SK-N-SH (cell line): ENCODE measurements around the gene OR52E6. TPM values are rescaled to one million over a fixed set of nuclear protein-coding genes. Genes with fewer than 3 reads are reported as not detected.

Source experiments
- CTCF ChIA-PET: fragments of 300-600, 350-600 bp; formaldehyde crosslinking; extraction: SDS; loops from one replicate; lab custom pipeline; 2021; lab: Yijun Ruan, JAX
- POLR2A ChIA-PET: fragments of 350-600 bp; sonication (Branson Sonifier 250); formaldehyde crosslinking; extraction: SDS; loops from one replicate; lab custom pipeline; 2020; ENCODE audit warnings: antibody characterized with exemption, inconsistent platforms; lab: Yijun Ruan, JAX
- DNase-seq: peaks from one replicate; pipeline ENCODE4 v3.0.0; 2012
- H2AFZ ChIP-seq: fragments of 200-600 bp; sonication (generic); 2 replicates; pipeline ENCODE4 v1.8.1; 2016; ENCODE audit warnings: antibody characterized with exemption, mild to moderate bottlenecking, low read depth
- H3F3A ChIP-seq: fragments of 200-600 bp; sonication (generic); replicated peaks from 2 replicates; pipeline ENCODE3; 2016; ENCODE audit warnings: antibody characterized with exemption, mild to moderate bottlenecking; ENCODE audit not compliant: insufficient read depth
- H3K27ac ChIP-seq, 2 experiments: fragments of 200-500 bp in 1 of 2; fragments of 200-600 bp in 1 of 2; sonication (Bioruptor generic) in 1 of 2; sonication (generic), shearing (Covaris generic) in 1 of 2; 2 replicates each; pipeline versions ENCODE4 v1.5.1 to v1.6.1; 2014 to 2016; ENCODE audit warnings: low read depth in 2 of 2, inconsistent platforms in 1 of 2, low read length in 1 of 2, mild to moderate bottlenecking in 1 of 2, mixed read lengths in 1 of 2
- H3K27me3 ChIP-seq: fragments of 200-600 bp; sonication (generic), shearing (Covaris generic); 2 replicates; pipeline ENCODE4 v1.6.1; 2016; ENCODE audit warnings: mixed run types; ENCODE audit not compliant: insufficient read depth
- H3K36me3 ChIP-seq, 2 experiments: fragments of 200-500 bp in 1 of 2; fragments of 200-600 bp in 1 of 2; sonication (Bioruptor generic) in 1 of 2; sonication (generic) in 1 of 2; replicated peaks in 1 of 2; 2 replicates each; pipeline versions ENCODE3 to v1.5.1; 2014 to 2016; ENCODE audit warnings: low read length in 1 of 2, mild to moderate bottlenecking in 1 of 2; ENCODE audit not compliant: insufficient read depth in 2 of 2, control insufficient read depth in 1 of 2
- H3K4me1 ChIP-seq, 2 experiments: fragments of 200-500 bp in 1 of 2; fragments of 200-600 bp in 1 of 2; sonication (Bioruptor generic) in 1 of 2; sonication (generic), shearing (Covaris generic) in 1 of 2; 2 replicates each; pipeline versions ENCODE4 v1.5.1 to v1.6.1; 2014 to 2016; ENCODE audit warnings: low read depth in 1 of 2, low read length in 1 of 2, mixed run types in 1 of 2; ENCODE audit not compliant: insufficient read depth in 2 of 2, control insufficient read depth in 1 of 2
- H3K4me2 ChIP-seq: fragments of 200-600 bp; sonication (generic), shearing (Covaris generic); 2 replicates; pipeline ENCODE4 v1.6.1; 2017; ENCODE audit warnings: mixed run types
- H3K4me3 ChIP-seq, 2 experiments: fragments of 200-500 bp in 1 of 2; fragments of 200-600 bp in 1 of 2; sonication (Bioruptor generic) in 1 of 2; sonication (generic), shearing (Covaris generic) in 1 of 2; 2 replicates each; pipeline versions ENCODE4 v1.5.1 to v1.8.1; 2014 to 2016; ENCODE audit warnings: low read depth in 2 of 2, inconsistent platforms in 1 of 2, low read length in 1 of 2, mild to moderate bottlenecking in 1 of 2, mixed read lengths in 1 of 2, moderate library complexity in 1 of 2
- H3K79me2 ChIP-seq: fragments of 200-600 bp; sonication (generic); 2 replicates; pipeline ENCODE4 v1.8.1; 2017; ENCODE audit warnings: mild to moderate bottlenecking; ENCODE audit not compliant: insufficient read depth
- H3K9ac ChIP-seq: fragments of 200-600 bp; sonication (generic); 2 replicates; pipeline ENCODE4 v1.6.1; 2017; ENCODE audit warnings: mixed run types
- H3K9me2 ChIP-seq: fragments of 200-600 bp; sonication (generic); 2 replicates; pipeline ENCODE4 v1.6.1; 2017; ENCODE audit warnings: mixed run types
- H3K9me3 ChIP-seq: fragments of 200-600 bp; sonication (generic); 2 replicates; pipeline ENCODE4 v1.6.1; 2017; ENCODE audit warnings: mixed run types, mild to moderate bottlenecking, moderate library complexity
- H4K20me1 ChIP-seq: fragments of 200-600 bp; sonication (generic); 2 replicates; pipeline ENCODE4 v1.6.1; 2017; ENCODE audit warnings: mild to moderate bottlenecking, mixed run types; ENCODE audit not compliant: insufficient read depth
- CTCF ChIP-seq: fragments of 200-600 bp; sonication (generic); IDR thresholded peaks from 2 replicates; pipeline ENCODE4 v1.6.1; 2017; ENCODE audit warnings: antibody characterized with exemption, mild to moderate bottlenecking, moderate library complexity
- ELF1 ChIP-seq: IDR thresholded peaks from 2 replicates; pipeline ENCODE4 v1.4.0; 2012
- EP300 ChIP-seq, 2 experiments: IDR thresholded peaks; 2 replicates each; pipeline versions ENCODE4 v1.4.0 to v1.6.1; 2012; ENCODE audit warnings: borderline replicate concordance in 1 of 2, low read depth in 1 of 2, low read length in 1 of 2
- FOSL2 ChIP-seq: IDR thresholded peaks from 2 replicates; pipeline ENCODE4 v1.4.0; 2012; ENCODE audit warnings: low read depth, mild to moderate bottlenecking, moderate library complexity, borderline replicate concordance
- IRF3 ChIP-seq: fragments of 150-350 bp; IDR thresholded peaks from 2 replicates; pipeline ENCODE4 v1.6.1; 2016; ENCODE audit warnings: mild to moderate bottlenecking, low read depth, low read length
- JUND ChIP-seq: IDR thresholded peaks from 2 replicates; pipeline ENCODE4 v1.4.0; 2012
- RAD21 ChIP-seq: IDR thresholded peaks from 2 replicates; pipeline ENCODE4 v1.6.1; 2012; ENCODE audit warnings: mild to moderate bottlenecking, low read length
- SIN3A ChIP-seq: IDR thresholded peaks from 2 replicates; pipeline ENCODE4 v1.6.1; 2012; ENCODE audit warnings: low read depth, mild to moderate bottlenecking, low read length, moderate library complexity, borderline replicate concordance
- SMC3 ChIP-seq: IDR thresholded peaks from 2 replicates; pipeline ENCODE4 v1.6.1; 2012; ENCODE audit warnings: low read depth, low read length, improper control_type of control experiment
- TCF12 ChIP-seq: IDR thresholded peaks from 2 replicates; pipeline ENCODE4 v1.4.0; 2012
- USF1 ChIP-seq: IDR thresholded peaks from 2 replicates; pipeline ENCODE4 v1.4.0; 2012; ENCODE audit warnings: low read depth, borderline replicate concordance
- WGBS: methylation state at CpG from one replicate; pipeline ENCODE4 v1.1.6; 2017; ENCODE audit warnings: low lambda C conversion rate; 5-methylcytosine and 5-hydroxymethylcytosine counted together
- polyA plus RNA-seq, 3 experiments: library from polyadenylated mRNA; depleted of rRNA; stranded (reverse); fragments of >200 nt; gene quantifications; 2 replicates each; pipeline ENCODE4 v1.2.3, GENCODE V29; 2012

Gene OR52E6
- polyA plus RNA-seq, 1 of the 3 experiments (the other 2 are of a cell fraction): not detected

- no peak for TF ChIP-seq SMC3
- no peak for TF ChIP-seq USF1
- no peak for TF ChIP-seq TCF12
- TF ChIP-seq RAD21: no peak
- no peak for TF ChIP-seq IRF3
- TF ChIP-seq JUND: no peak
- TF ChIP-seq CTCF: no peak
- no peak for TF ChIP-seq ELF1
Measured at GRCh38 chr11:5887172-5887571, 45.5 kb upstream of the OR52E6 start (continued).

GRCh38 chr11:5881756-5882155, 40.1 kb upstream of the OR52E6 start:
- no peaks in the 10 kb centered on the region for H3K9me3 ChIP-seq
- POLR2A ChIA-PET: no interaction called here
- H3K4me3 ChIP-seq: no peak overlapping the region
- no peaks in the 10 kb centered on the region for H3F3A ChIP-seq
- H2AFZ ChIP-seq: no peak overlapping the region
- no peaks in the 10 kb centered on the region for H4K20me1 ChIP-seq
- H3K9me2 ChIP-seq: no peaks in the 10 kb centered on the region
- H3K36me3 ChIP-seq: no peaks in the 10 kb centered on the region
- H3K79me2 ChIP-seq: no peaks in the 10 kb centered on the region
- no peaks in the 10 kb centered on the region; the same call in 1 of the 2 replicates for H3K27me3 ChIP-seq
- H3K4me1 ChIP-seq: no peaks in the 10 kb centered on the region
- no peak overlapping the region for H3K27ac ChIP-seq
- CTCF ChIA-PET: interaction anchor here (1.8 kb wide), 1 partner anchor 10 kb away, joined by 9 read pairs; no protein-coding TSS in a partner anchor
- H3K4me2 ChIP-seq: no peak overlapping the region
- no peak for DNase-seq
- no peak for TF ChIP-seq IRF3
- H3K9ac ChIP-seq: no peak overlapping the region

- Histone ChIP-seq H4K20me1 (no peaks in the 10 kb centered on the region), H3K9me3 (no peaks in the 10 kb centered on the region), H3K27ac (no peak within 1 kb of the TSS), H3K4me1 (no peaks in the 10 kb centered on the region), H3K4me2 (no peak within 1 kb of the TSS), H3F3A (no peaks in the 10 kb centered on the region), H2AFZ (no peak within 1 kb of the TSS), H3K36me3 (no peaks in the 10 kb centered on the region), H3K9ac (no peak within 1 kb of the TSS), H3K27me3 (no peaks in the 10 kb centered on the region; the same call in 1 of the 2 replicates), H3K4me3 (no peak within 1 kb of the TSS), H3K79me2 (no peaks in the 10 kb centered on the region), H3K9me2 (no peaks in the 10 kb centered on the region)
- WGBS: 0% methylated on average over 4 of the region's 4 CpGs
- TF ChIP-seq FOSL2: no peak
- TF ChIP-seq SIN3A: no peak
- TF ChIP-seq EP300 (IDR thresholded peaks at IDR 0.05; ENCODE audit: borderline replicate concordance in 1 of 2, low read depth in 1 of 2, low read length in 1 of 2): no peak
- no peak for TF ChIP-seq CTCF
- TF ChIP-seq JUND: no peak
- ChIA-PET POLR2A (no interaction called here), CTCF (no interaction called here)
- no peak for DNase-seq
Measured at GRCh38 chr11:5880329-5880728, 38.6 kb upstream of the OR52E6 start, which contains the start of gene OR52E4. Gene OR52E4 (plus strand): TSS chr11:5880629. CDS start chr11:5884293, 3,664 bp downstream.
